ENCODE data around the gene CD36. TPM values are rescaled to one million over a fixed set of nuclear protein-coding genes. Genes with fewer than 3 reads are reported as not detected.

The CD36 gene
- total and polyA plus RNA-seq, 10 of the 15 experiments (the other 5 are each of a cell fraction or from before 2014, with no cell fraction given): 0.20 to 283 (median 172) TPM

GRCh38 chr7:80724249-80724871 is 85.9 kb downstream of the CD36 start (continued):
- TF ChIP-seq TAF1 (IDR thresholded peaks at IDR 0.05; ENCODE audit: borderline replicate concordance, low read depth, low read length) (no peak), CEBPZ (IDR thresholded peaks at IDR 0.05; ENCODE audit: low read depth, low read length) (no peak), NRF1 (conservative IDR thresholded peaks at IDR 0.05; ENCODE audit: low read depth, low read length) (no peak)

GRCh38 chr7:80725181-80725611 is 86.8 kb downstream of the CD36 start:
- ChIA-PET SMC1A (ENCODE audit: uncharacterized antibody, unreplicated experiment) (no interaction called here), RAD21 (ENCODE audit: unreplicated experiment) (no interaction called here), CTCF (no interaction called here), POLR2A (no interaction called here)
- 19% methylated on average over 4 of the region's 4 CpGs for WGBS (ENCODE audit: insufficient coverage, insufficient replicate concordance, low lambda C conversion rate, missing lambda C conversion rate)
- Histone ChIP-seq H3K4me3 (no peak overlapping the region), H4K20me1 (ENCODE audit: control insufficient read depth, insufficient read depth) (no peaks in the 10 kb centered on the region), H3K4me1 (ENCODE audit: control insufficient read depth, insufficient read depth, low read length) (no peaks in the 10 kb centered on the region), H3K27ac (ENCODE audit: control insufficient read depth, insufficient read depth) (no peak overlapping the region), H3K27me3 (replicated peaks in 1 of 2; ENCODE audit: control insufficient read depth in 2 of 2, insufficient read depth in 2 of 2, low read length in 1 of 2) (no peaks in the 10 kb centered on the region), H2AFZ (ENCODE audit: control insufficient read depth, low read depth, low read length) (no peak overlapping the region), H3K79me2 (ENCODE audit: control insufficient read depth, insufficient read depth, low read length) (no peaks in the 10 kb centered on the region), H3K9ac (ENCODE audit: control insufficient read depth, insufficient read depth, low read length) (no peak overlapping the region), H3K4me2 (ENCODE audit: control insufficient read depth, insufficient read depth) (no peak overlapping the region), H3K9me3 (replicated peaks; ENCODE audit: control insufficient read depth, insufficient read depth, low read length) (no peaks in the 10 kb centered on the region), H3K36me3 (ENCODE audit: control insufficient read depth in 2 of 2, insufficient read depth in 2 of 2, low read length in 1 of 2) (no peaks in the 10 kb centered on the region)
- in situ Hi-C loops (cut with MboI): no loop called here
- no peak for TF ChIP-seq RAD51 (IDR thresholded peaks at IDR 0.05)
- BruUV-seq (replicated peaks): no TSS peak
- 0 out of 3 replicates have a peak, but pooled peaks have one; percentile 15 for ATAC-seq
- no peak for FAIRE-seq
- intact Hi-C loops (cut with micrococcal nuclease; ENCODE audit: unreplicated experiment): no loop called here
- DNase-seq (ENCODE audit: low read depth, low spot score): no peak

Small RNAs within 50 kb of the gene (small RNA-seq; reads per million reads assigned to genes)
- gene AC073850.1: not detected

Other genes with a start within 250 kb of the CD36 start
- gene GNAT3, start 126.6 kb upstream of the CD36 start, total RNA-seq (2014; rRNA removed): 5.6 and 6.5 TPM in 2 replicates
- 8.3 and 8.4 TPM in 2 replicates for gene GNAT3, start 126.6 kb upstream of the CD36 start, total RNA-seq (2014; rRNA removed; fragmentation: Illumina TruSeq; extraction: Trizol)
- gene GNAT3, start 126.6 kb upstream of the CD36 start, total RNA-seq (2021): 4.3 and 5.8 TPM in 2 replicates
- gene GNAT3, start 126.6 kb upstream of the CD36 start, polyA plus RNA-seq (2011; rRNA removed): not detected in 2 replicates
- gene GNAT3, start 126.6 kb upstream of the CD36 start, polyA plus RNA-seq (2014; fragmentation: Illumina TruSeq; extraction: Trizol): 3.7 and 5.8 TPM in 2 replicates
- gene GNAT3, start 126.6 kb upstream of the CD36 start, polyA plus RNA-seq (2014; fragmentation: Nextera tagmentation; extraction: Ambion mirVana): 1 to 10 TPM; 5.5 to 6.3 TPM
- gene GNAT3, start 126.6 kb upstream of the CD36 start, polyA plus RNA-seq (2014; rRNA removed): 1.7 and 3.1 TPM in 2 replicates
- 1 to 10 TPM; 6.7 to 7.0 TPM for gene GNAT3, start 126.6 kb upstream of the CD36 start, polyA plus RNA-seq (2016; fragmentation: Nextera tagmentation; extraction: Ambion mirVana)